Endodermal cell (in vitro differentiated cells): ENCODE data around the gene PTPRN2. TPM values are rescaled to one million over a fixed set of nuclear protein-coding genes. Genes with fewer than 3 reads are reported as not detected.

Experiments
- DNase-seq: peaks from one replicate; pipeline ENCODE4 v3.0.0-alpha.2; 2017
- H3K27ac ChIP-seq: 2 replicates; pipeline ENCODE4 v1.5.1; 2013; ENCODE audit warnings: mild to moderate bottlenecking, low read depth, low read length, moderate library complexity
- H3K27me3 ChIP-seq: 2 replicates; pipeline ENCODE4 v1.6.1; 2013; ENCODE audit warnings: mild to moderate bottlenecking, low read length, moderate library complexity; ENCODE audit not compliant: insufficient read depth, control insufficient read depth, poor library complexity, severe bottlenecking
- H3K36me3 ChIP-seq: 2 replicates; pipeline ENCODE4 v1.7.0; 2013; ENCODE audit warnings: mild to moderate bottlenecking, low read length, moderate library complexity; ENCODE audit not compliant: control insufficient read depth, insufficient read depth
- H3K4me1 ChIP-seq: one replicate; pipeline ENCODE4 v1.7.0; 2013; ENCODE audit warnings: low read length; ENCODE audit not compliant: control insufficient read depth, insufficient read depth
- H3K4me3 ChIP-seq: 2 replicates; pipeline ENCODE4 v1.5.1; 2013; ENCODE audit warnings: mild to moderate bottlenecking, low read length, moderate library complexity
- H3K9ac ChIP-seq: 2 replicates; pipeline ENCODE4 v1.6.1; 2013; ENCODE audit warnings: mild to moderate bottlenecking, low read length, moderate library complexity; ENCODE audit not compliant: poor library complexity, severe bottlenecking; ENCODE audit errors: extremely low read depth
- H3K9me3 ChIP-seq: 2 replicates; pipeline ENCODE4 v1.6.1; 2013; ENCODE audit warnings: mild to moderate bottlenecking, low read length, moderate library complexity; ENCODE audit not compliant: control insufficient read depth
- H3K27ac Mint-ChIP-seq: 2 replicates; pipeline ENCODE4 v1.8.0; 2020; ENCODE audit warnings: mixed read lengths
- H3K27me3 Mint-ChIP-seq: 2 replicates; pipeline ENCODE4 v1.8.0; 2021; ENCODE audit warnings: mild to moderate bottlenecking, mixed read lengths; ENCODE audit not compliant: insufficient read depth
- H3K36me3 Mint-ChIP-seq: 2 replicates; pipeline ENCODE4 v1.8.0; 2020; ENCODE audit warnings: low read depth, mixed read lengths
- H3K4me1 Mint-ChIP-seq: 2 replicates; pipeline ENCODE4 v1.8.0; 2020; ENCODE audit warnings: mixed read lengths
- H3K4me3 Mint-ChIP-seq: 2 replicates; pipeline ENCODE4 v1.8.0; 2020; ENCODE audit warnings: mild to moderate bottlenecking, moderate library complexity, mixed read lengths
- H3K9me3 Mint-ChIP-seq: 2 replicates; pipeline ENCODE4 v1.8.0; 2020; ENCODE audit warnings: mild to moderate bottlenecking, mixed read lengths
- WGBS, 2 experiments: methylation state at CpG; one replicate each; pipeline versions ENCODE4 v1.1.5 to v1.1.7; 2013; ENCODE audit warnings: missing lambda C conversion rate in 2 of 2, mixed read lengths in 1 of 2; ENCODE audit not compliant: insufficient coverage in 1 of 2, insufficient read length in 1 of 2; 5-methylcytosine and 5-hydroxymethylcytosine counted together
- total RNA-seq, 2 donors: library from RNA; stranded (reverse); fragmentation: NEBNext Ultra II Directional in 1 of 2; extraction: Animal tissue kit (Norgen Biotek cat#: 25700) in 1 of 2; gene quantifications; 2 replicates in 1 of 2; 3 replicates in 1 of 2; pipeline ENCODE4 v1.2.1, GENCODE V29; 2021
- TF ChIP-seq, protein P1 (sequence below): fragments of 200-600 bp; sonication (generic); conservative IDR thresholded peaks from 2 replicates; pipeline ENCODE4 v1.5.0; 2021; ENCODE audit warnings: antibody characterized with exemption, mild to moderate bottlenecking

PTPRN2 gene
- total RNA-seq, 2 donors from 2014 or later = 0.69 to 1.2 TPM

DNA sequence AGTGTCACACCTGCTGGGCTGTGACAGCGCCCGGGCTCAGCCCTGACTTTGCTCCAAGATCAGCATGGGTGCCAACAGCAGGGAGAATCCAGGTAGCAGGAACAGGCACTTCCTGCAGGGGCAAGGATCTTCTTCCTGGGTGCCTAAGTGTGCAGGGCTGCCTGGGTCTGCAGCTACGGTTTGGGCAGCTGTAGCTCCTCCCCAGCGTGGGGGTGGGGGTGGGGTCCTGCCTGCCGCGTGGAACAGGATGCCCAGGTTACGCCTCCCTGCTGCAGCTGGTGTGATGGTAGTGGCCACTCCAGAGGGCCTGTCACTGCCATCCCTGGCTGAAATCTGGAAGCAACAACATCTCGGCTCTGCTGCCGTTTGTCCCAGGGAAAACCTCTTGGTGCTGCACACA lies 981.5 kb downstream of the PTPRN2 start:
- no peak overlapping the region for H3K9ac ChIP-seq
- Mint-ChIP-seq H3K36me3 (no peaks in the 10 kb centered on the region), H3K9me3 (no peaks in the 10 kb centered on the region), H3K27me3 (peaks cover 36% of the 10 kb centered on the region), H3K27ac (no peak overlapping the region), H3K4me1 (no peaks in the 10 kb centered on the region), H3K4me3 (no peak overlapping the region)
- no peaks in the 10 kb centered on the region for H3K27me3 ChIP-seq
- no peaks in the 10 kb centered on the region for H3K36me3 ChIP-seq
- no peak overlapping the region for H3K4me3 ChIP-seq
- no peak for DNase-seq
- TF ChIP-seq, protein P1, sequence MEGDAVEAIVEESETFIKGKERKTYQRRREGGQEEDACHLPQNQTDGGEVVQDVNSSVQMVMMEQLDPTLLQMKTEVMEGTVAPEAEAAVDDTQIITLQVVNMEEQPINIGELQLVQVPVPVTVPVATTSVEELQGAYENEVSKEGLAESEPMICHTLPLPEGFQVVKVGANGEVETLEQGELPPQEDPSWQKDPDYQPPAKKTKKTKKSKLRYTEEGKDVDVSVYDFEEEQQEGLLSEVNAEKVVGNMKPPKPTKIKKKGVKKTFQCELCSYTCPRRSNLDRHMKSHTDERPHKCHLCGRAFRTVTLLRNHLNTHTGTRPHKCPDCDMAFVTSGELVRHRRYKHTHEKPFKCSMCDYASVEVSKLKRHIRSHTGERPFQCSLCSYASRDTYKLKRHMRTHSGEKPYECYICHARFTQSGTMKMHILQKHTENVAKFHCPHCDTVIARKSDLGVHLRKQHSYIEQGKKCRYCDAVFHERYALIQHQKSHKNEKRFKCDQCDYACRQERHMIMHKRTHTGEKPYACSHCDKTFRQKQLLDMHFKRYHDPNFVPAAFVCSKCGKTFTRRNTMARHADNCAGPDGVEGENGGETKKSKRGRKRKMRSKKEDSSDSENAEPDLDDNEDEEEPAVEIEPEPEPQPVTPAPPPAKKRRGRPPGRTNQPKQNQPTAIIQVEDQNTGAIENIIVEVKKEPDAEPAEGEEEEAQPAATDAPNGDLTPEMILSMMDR = no peak
- peaks cover 50% of the 10 kb centered on the region for H3K9me3 ChIP-seq
- no peaks in the 10 kb centered on the region for H3K4me1 ChIP-seq
- H3K27ac ChIP-seq = no peak overlapping the region
- WGBS, 2 experiments = 84 to 85% methylated on average over 2 to 9 of the region's 9 CpGs

DNA sequence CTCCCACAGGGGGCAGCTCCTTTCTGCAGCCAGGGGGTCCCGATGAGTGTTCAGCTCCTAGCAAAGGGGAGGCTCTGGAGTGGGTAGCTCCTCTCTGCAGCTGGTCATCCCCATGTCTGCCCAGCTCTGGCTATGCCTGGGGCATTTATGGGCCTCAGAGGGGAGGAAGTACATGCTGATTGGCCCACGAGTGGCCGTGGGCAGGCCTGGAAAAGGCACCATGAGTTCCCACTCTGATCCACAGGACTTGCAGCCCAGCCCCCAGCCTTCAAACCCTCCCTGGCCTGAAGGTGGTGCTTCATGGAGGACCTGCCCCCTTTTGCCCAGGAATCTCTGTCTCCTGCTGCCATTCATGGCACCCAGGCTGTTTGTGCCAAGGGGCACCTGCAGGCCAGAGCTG lies 982.0 kb downstream of the PTPRN2 start:
- H3K4me1 Mint-ChIP-seq = no peaks in the 10 kb centered on the region
- Histone ChIP-seq H3K27ac (no peak overlapping the region), H3K9me3 (peaks cover 49% of the 10 kb centered on the region), H3K4me1 (no peaks in the 10 kb centered on the region), H3K4me3 (no peak overlapping the region), H3K27me3 (no peaks in the 10 kb centered on the region), H3K9ac (no peak overlapping the region), H3K36me3 (no peaks in the 10 kb centered on the region)
- H3K27ac Mint-ChIP-seq = no peak overlapping the region
- H3K9me3 Mint-ChIP-seq = no peaks in the 10 kb centered on the region
- no peak for DNase-seq
- peaks cover 35% of the 10 kb centered on the region for H3K27me3 Mint-ChIP-seq
- H3K36me3 Mint-ChIP-seq = no peaks in the 10 kb centered on the region
- no peak overlapping the region for H3K4me3 Mint-ChIP-seq
- 89 to 100% methylated on average over 1 to 3 of the region's 3 CpGs for WGBS, 2 experiments
- TF ChIP-seq, protein P1 = no peak

DNA sequence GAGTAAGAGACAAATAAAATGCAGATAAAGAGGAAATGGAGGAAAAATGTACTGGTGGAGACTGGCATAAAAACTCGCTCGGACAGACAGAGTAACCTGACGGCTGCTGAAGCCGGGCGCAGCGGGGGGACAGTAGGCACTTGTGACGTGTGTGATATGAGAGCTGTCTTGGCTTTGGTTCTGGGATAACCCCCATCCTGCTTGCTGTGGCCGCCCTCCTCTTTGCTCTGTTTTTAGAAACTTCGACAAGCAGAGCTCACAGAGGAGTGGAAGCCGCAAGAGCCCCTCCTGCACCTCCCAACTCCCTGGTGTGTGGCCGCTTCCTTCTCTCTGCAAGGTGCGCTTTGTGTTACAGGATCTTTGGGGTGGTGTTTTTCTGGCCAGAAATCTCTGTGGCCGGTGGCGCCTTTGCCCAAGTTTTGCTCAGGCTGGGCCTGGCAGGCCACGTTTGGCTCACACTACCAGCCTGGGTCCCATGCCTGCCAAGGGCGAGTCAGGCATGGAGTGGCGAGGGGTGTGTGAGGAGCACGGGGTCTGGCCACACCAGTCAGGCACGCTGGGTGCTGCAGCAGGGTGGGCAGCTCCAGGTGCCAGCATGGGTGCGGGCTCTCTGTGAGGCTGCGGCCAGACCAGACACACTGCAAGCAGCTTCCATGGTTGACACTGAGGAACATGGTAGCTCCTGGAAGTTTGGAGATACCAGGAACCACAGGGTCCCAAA lies 982.8 kb downstream of the PTPRN2 start:
- Mint-ChIP-seq H3K36me3 (no peaks in the 10 kb centered on the region), H3K9me3 (no peaks in the 10 kb centered on the region), H3K27me3 (peaks cover 36% of the 10 kb centered on the region), H3K27ac (no peak overlapping the region), H3K4me3 (no peak overlapping the region), H3K4me1 (no peaks in the 10 kb centered on the region)
- H3K27ac ChIP-seq = no peak overlapping the region
- peaks cover 42% of the 10 kb centered on the region for H3K9me3 ChIP-seq
- H3K4me3 ChIP-seq = no peak overlapping the region
- 75 to 78% methylated on average over 11 to 21 of the region's 21 CpGs for WGBS, 2 experiments
- TF ChIP-seq, protein P1 = no peak
- no peaks in the 10 kb centered on the region for H3K36me3 ChIP-seq
- no peak overlapping the region for H3K9ac ChIP-seq
- H3K27me3 ChIP-seq = no peaks in the 10 kb centered on the region
- no peaks in the 10 kb centered on the region for H3K4me1 ChIP-seq
- no peak for DNase-seq
